SK-N-SH (cell line): ENCODE results near the gene DNAJB11. TPM values are rescaled to one million over a fixed set of nuclear protein-coding genes. Genes with fewer than 3 reads are reported as not detected.

Experiments used
- CTCF ChIA-PET: fragments of 300-600, 350-600 bp; formaldehyde crosslinking; extraction: SDS; loops from one replicate; lab custom pipeline; 2021; lab: Yijun Ruan, JAX
- POLR2A ChIA-PET: fragments of 350-600 bp; sonication (Branson Sonifier 250); formaldehyde crosslinking; extraction: SDS; loops from one replicate; lab custom pipeline; 2020; ENCODE audit warnings: antibody characterized with exemption, inconsistent platforms; lab: Yijun Ruan, JAX
- DNase-seq: peaks from one replicate; pipeline ENCODE4 v3.0.0; 2012
- H2AFZ ChIP-seq: fragments of 200-600 bp; sonication (generic); 2 replicates; pipeline ENCODE4 v1.8.1; 2016; ENCODE audit warnings: antibody characterized with exemption, mild to moderate bottlenecking, low read depth
- H3F3A ChIP-seq: fragments of 200-600 bp; sonication (generic); replicated peaks from 2 replicates; pipeline ENCODE3; 2016; ENCODE audit warnings: antibody characterized with exemption, mild to moderate bottlenecking; ENCODE audit not compliant: insufficient read depth
- H3K27ac ChIP-seq, 2 experiments: fragments of 200-500 bp in 1 of 2; fragments of 200-600 bp in 1 of 2; sonication (Bioruptor generic) in 1 of 2; sonication (generic), shearing (Covaris generic) in 1 of 2; 2 replicates each; pipeline versions ENCODE4 v1.5.1 to v1.6.1; 2014 to 2016; ENCODE audit warnings: low read depth in 2 of 2, inconsistent platforms in 1 of 2, low read length in 1 of 2, mild to moderate bottlenecking in 1 of 2, mixed read lengths in 1 of 2
- H3K27me3 ChIP-seq: fragments of 200-600 bp; sonication (generic), shearing (Covaris generic); 2 replicates; pipeline ENCODE4 v1.6.1; 2016; ENCODE audit warnings: mixed run types; ENCODE audit not compliant: insufficient read depth
- H3K36me3 ChIP-seq, 2 experiments: fragments of 200-500 bp in 1 of 2; fragments of 200-600 bp in 1 of 2; sonication (Bioruptor generic) in 1 of 2; sonication (generic) in 1 of 2; replicated peaks in 1 of 2; 2 replicates each; pipeline versions ENCODE3 to v1.5.1; 2014 to 2016; ENCODE audit warnings: low read length in 1 of 2, mild to moderate bottlenecking in 1 of 2; ENCODE audit not compliant: insufficient read depth in 2 of 2, control insufficient read depth in 1 of 2
- H3K4me1 ChIP-seq, 2 experiments: fragments of 200-500 bp in 1 of 2; fragments of 200-600 bp in 1 of 2; sonication (Bioruptor generic) in 1 of 2; sonication (generic), shearing (Covaris generic) in 1 of 2; 2 replicates each; pipeline versions ENCODE4 v1.5.1 to v1.6.1; 2014 to 2016; ENCODE audit warnings: low read depth in 1 of 2, low read length in 1 of 2, mixed run types in 1 of 2; ENCODE audit not compliant: insufficient read depth in 2 of 2, control insufficient read depth in 1 of 2
- H3K4me2 ChIP-seq: fragments of 200-600 bp; sonication (generic), shearing (Covaris generic); 2 replicates; pipeline ENCODE4 v1.6.1; 2017; ENCODE audit warnings: mixed run types
- H3K4me3 ChIP-seq, 2 experiments: fragments of 200-500 bp in 1 of 2; fragments of 200-600 bp in 1 of 2; sonication (Bioruptor generic) in 1 of 2; sonication (generic), shearing (Covaris generic) in 1 of 2; 2 replicates each; pipeline versions ENCODE4 v1.5.1 to v1.8.1; 2014 to 2016; ENCODE audit warnings: low read depth in 2 of 2, inconsistent platforms in 1 of 2, low read length in 1 of 2, mild to moderate bottlenecking in 1 of 2, mixed read lengths in 1 of 2, moderate library complexity in 1 of 2
- H3K79me2 ChIP-seq: fragments of 200-600 bp; sonication (generic); 2 replicates; pipeline ENCODE4 v1.8.1; 2017; ENCODE audit warnings: mild to moderate bottlenecking; ENCODE audit not compliant: insufficient read depth
- H3K9ac ChIP-seq: fragments of 200-600 bp; sonication (generic); 2 replicates; pipeline ENCODE4 v1.6.1; 2017; ENCODE audit warnings: mixed run types
- H3K9me2 ChIP-seq: fragments of 200-600 bp; sonication (generic); 2 replicates; pipeline ENCODE4 v1.6.1; 2017; ENCODE audit warnings: mixed run types
- H3K9me3 ChIP-seq: fragments of 200-600 bp; sonication (generic); 2 replicates; pipeline ENCODE4 v1.6.1; 2017; ENCODE audit warnings: mixed run types, mild to moderate bottlenecking, moderate library complexity
- H4K20me1 ChIP-seq: fragments of 200-600 bp; sonication (generic); 2 replicates; pipeline ENCODE4 v1.6.1; 2017; ENCODE audit warnings: mild to moderate bottlenecking, mixed run types; ENCODE audit not compliant: insufficient read depth
- EP300 ChIP-seq, 2 experiments: IDR thresholded peaks; 2 replicates each; pipeline versions ENCODE4 v1.4.0 to v1.6.1; 2012; ENCODE audit warnings: borderline replicate concordance in 1 of 2, low read depth in 1 of 2, low read length in 1 of 2
- FOSL2 ChIP-seq: IDR thresholded peaks from 2 replicates; pipeline ENCODE4 v1.4.0; 2012; ENCODE audit warnings: low read depth, mild to moderate bottlenecking, moderate library complexity, borderline replicate concordance
- GATA2 ChIP-seq: sonication (generic); formaldehyde crosslinking; IDR thresholded peaks from 2 replicates; pipeline ENCODE4 v1.5.0; 2020; ENCODE audit warnings: mild to moderate bottlenecking, missing genetic modification reagents
- IRF3 ChIP-seq: fragments of 150-350 bp; IDR thresholded peaks from 2 replicates; pipeline ENCODE4 v1.6.1; 2016; ENCODE audit warnings: mild to moderate bottlenecking, low read depth, low read length
- POLR2AphosphoS5 ChIP-seq: IDR thresholded peaks from 2 replicates; pipeline ENCODE4 v1.6.1; 2012; ENCODE audit warnings: low read depth, low read length
- RAD21 ChIP-seq: IDR thresholded peaks from 2 replicates; pipeline ENCODE4 v1.6.1; 2012; ENCODE audit warnings: mild to moderate bottlenecking, low read length
- REST ChIP-seq: IDR thresholded peaks from 2 replicates; pipeline ENCODE4 v1.6.1; 2012; ENCODE audit warnings: mild to moderate bottlenecking, low read depth, low read length, moderate library complexity
- TAF1 ChIP-seq: IDR thresholded peaks from 2 replicates; pipeline ENCODE4 v1.6.1; 2012; ENCODE audit warnings: low read depth, mild to moderate bottlenecking, low read length, moderate library complexity, borderline replicate concordance
- TCF12 ChIP-seq: IDR thresholded peaks from 2 replicates; pipeline ENCODE4 v1.4.0; 2012
- whole genome bisulfite sequencing: methylation state at CpG from one replicate; pipeline ENCODE4 v1.1.6; 2017; ENCODE audit warnings: low lambda C conversion rate; 5-methylcytosine and 5-hydroxymethylcytosine counted together
- polyA plus RNA-seq, 3 experiments: library from polyadenylated mRNA; depleted of rRNA; stranded (reverse); fragments of >200 nt; gene quantifications; 2 replicates each; pipeline ENCODE4 v1.2.3, GENCODE V29; 2012

Gene DNAJB11
- polyA plus RNA-seq, 1 of the 3 experiments (the other 2 are of a cell fraction) = 33.3 TPM

GRCh38 chr3:186613637-186614265 lies 43.2 kb downstream of the DNAJB11 start:
- no peaks in the 10 kb centered on the region for H3F3A ChIP-seq
- H3K27ac ChIP-seq = no peak overlapping the region
- no peak for TF ChIP-seq RAD21
- no peak for TF ChIP-seq IRF3
- TF ChIP-seq FOSL2 = no peak
- no peak for TF ChIP-seq TAF1
- no peak for TF ChIP-seq POLR2AphosphoS5
- no peaks in the 10 kb centered on the region for H3K9me3 ChIP-seq
- ChIA-PET CTCF (interaction anchor here (0.9 to 8.6 kb wide), 21 partner anchors 15 to 670 kb away, joined by 3 to 167 read pairs (median 5); partner anchors contain the start of gene TBCCD1), POLR2A (interaction anchor here (4.9 kb wide), 1 partner anchor 170 kb away, joined by 31 read pairs; the partner anchor contains the start of gene EIF4A2)
- no peak for DNase-seq
- H3K79me2 ChIP-seq = no peaks in the 10 kb centered on the region
- peaks cover 20% of the 10 kb centered on the region; the same call in 1 of the 2 replicates for H3K27me3 ChIP-seq
- no peaks in the 10 kb centered on the region for H3K36me3 ChIP-seq
- no peak overlapping the region for H3K4me3 ChIP-seq
- H4K20me1 ChIP-seq = no peaks in the 10 kb centered on the region
- H3K9ac ChIP-seq = no peak overlapping the region
- peaks cover 0 to 7% of the 10 kb centered on the region in 2 experiments; a peak in 2 of 4 replicates for H3K4me1 ChIP-seq
- H3K4me2 ChIP-seq = no peak overlapping the region
- no peak overlapping the region for H2AFZ ChIP-seq
- no peaks in the 10 kb centered on the region for H3K9me2 ChIP-seq
- 40% methylated on average over 4 of the region's 4 CpGs for WGBS

DNA sequence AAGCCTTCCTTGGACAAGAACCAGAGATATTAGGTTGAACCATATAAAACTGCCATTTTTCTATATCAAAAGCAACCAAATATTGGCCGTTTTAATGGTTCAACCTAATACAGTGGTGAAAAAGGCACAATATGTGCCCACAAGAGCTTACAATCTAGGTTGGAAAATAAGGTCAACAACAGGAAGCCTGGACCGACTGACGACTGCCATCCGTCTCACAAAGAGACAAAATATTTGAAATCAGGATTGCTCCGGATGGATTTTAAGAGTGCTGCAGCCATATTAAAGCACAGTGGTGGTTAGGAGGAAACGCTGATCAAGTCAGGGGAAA lies 43.7 kb downstream of the DNAJB11 start:
- Histone ChIP-seq H3K4me2 (no peak overlapping the region), H4K20me1 (no peaks in the 10 kb centered on the region), H3K4me3 (no peak overlapping the region), H3K27ac (no peak overlapping the region), H3F3A (no peaks in the 10 kb centered on the region), H3K9ac (no peak overlapping the region), H3K36me3 (no peaks in the 10 kb centered on the region), H3K9me3 (no peaks in the 10 kb centered on the region), H3K79me2 (no peaks in the 10 kb centered on the region), H2AFZ (no peak overlapping the region), H3K4me1 (peaks cover 0 to 7% of the 10 kb centered on the region in 2 experiments; a peak in 2 of 4 replicates), H3K27me3 (peaks cover 20% of the 10 kb centered on the region; the same call in 1 of the 2 replicates), H3K9me2 (no peaks in the 10 kb centered on the region)
- DNase-seq = no peak
- no peak for TF ChIP-seq EP300 (IDR thresholded peaks at IDR 0.05; ENCODE audit: borderline replicate concordance in 1 of 2, low read depth in 1 of 2, low read length in 1 of 2)
- TF ChIP-seq TAF1 = no peak
- TF ChIP-seq REST = no peak
- no peak for TF ChIP-seq RAD21
- no peak for TF ChIP-seq GATA2 (CRISPR knock-in tag)
- TF ChIP-seq TCF12 = no peak
- POLR2A ChIA-PET = interaction anchor here (0.7 to 4.9 kb wide), 2 partner anchors 170 to 450 kb away, joined by 6 to 31 read pairs; partner anchors contain the start of gene EIF4A2
- WGBS = 48% methylated on average over 6 of the region's 6 CpGs
- CTCF ChIA-PET = interaction anchor here (0.6 to 8.6 kb wide), 54 partner anchors 11 to 1418 kb away, joined by 3 to 167 read pairs (median 4); partner anchors contain the start of genes DNAJB11, RFC4 and TBCCD1
